Cardiac muscle cell (in vitro differentiated cells and primary cell): ENCODE measurements around the gene TTK. TPM values are rescaled to one million over a fixed set of nuclear protein-coding genes. Genes with fewer than 3 reads are reported as not detected.

Experiments used
- DNase-seq, 2 donors: peaks; one replicate each; pipeline versions ENCODE4 v3.0.0 to v3.0.0-alpha.2; 2010 to 2017; ENCODE audit warnings: low read depth in 1 of 2, low spot score in 1 of 2
- H3K27ac ChIP-seq: fragments of 200-600 bp; sonication (generic); 2 replicates; pipeline ENCODE4 v1.5.1; 2016
- H3K27me3 ChIP-seq: fragments of 200-600 bp; sonication (generic); 2 replicates; pipeline ENCODE4 v1.6.0; 2016; ENCODE audit warnings: control low read depth
- H3K36me3 ChIP-seq: fragments of 200-600 bp; sonication (generic); 2 replicates; pipeline ENCODE4 v1.5.1; 2016; ENCODE audit warnings: control low read depth
- H3K4me1 ChIP-seq: fragments of 200-600 bp; sonication (generic); 2 replicates; pipeline ENCODE4 v1.8.1; 2017; ENCODE audit warnings: low read depth, mild to moderate bottlenecking, mixed run types
- H3K4me3 ChIP-seq: fragments of 200-600 bp; sonication (generic); 2 replicates; pipeline ENCODE4 v1.5.1; 2016; ENCODE audit warnings: mild to moderate bottlenecking
- H3K9me3 ChIP-seq: fragments of 200-600 bp; sonication (generic); 2 replicates; pipeline ENCODE4 v1.5.1; 2017; ENCODE audit warnings: low read depth, mild to moderate bottlenecking, control low read depth
- CTCF ChIP-seq: IDR thresholded peaks from 2 replicates; pipeline ENCODE4 v1.5.1; 2012; ENCODE audit warnings: low read depth, mild to moderate bottlenecking, low read length
- polyA plus RNA-seq: library from polyadenylated mRNA; unstranded; fragments of >200 nt; fragmentation: Nextera tagmentation; extraction: Ambion mirVana; gene quantifications from 2 replicates; pipeline ENCODE4 v1.2.1, GENCODE V29; 2016
- total RNA-seq: library from RNA; depleted of rRNA; stranded (reverse); fragments of >200 nt; gene quantifications from 2 replicates; pipeline ENCODE4 v1.2.3, GENCODE V29; 2016

TTK gene
- total and polyA plus RNA-seq, 2 experiments from 2014 or later, result 3.7 to 45.2 TPM

GRCh38 chr6:80091506-80091905, 87.1 kb downstream of the TTK start:
- DNase-seq, result no peak
- Histone ChIP-seq H3K9me3 (no peaks in the 10 kb centered on the region), H3K4me1 (no peaks in the 10 kb centered on the region), H3K27me3 (no peaks in the 10 kb centered on the region), H3K27ac (no peak overlapping the region), H3K36me3 (no peaks in the 10 kb centered on the region), H3K4me3 (no peak overlapping the region)
- no peak for TF ChIP-seq CTCF

Other genes starting within 250 kb of the TTK start
- 3.9 and 6.9 TPM in 2 replicates for gene ELOVL4, start 57.1 kb upstream of the TTK start, total RNA-seq
- gene ELOVL4, start 57.1 kb upstream of the TTK start, polyA plus RNA-seq, result 12.2 and 12.9 TPM in 2 replicates
- gene BCKDHB, start 102.0 kb downstream of the TTK start, total RNA-seq, result 17.6 and 27.8 TPM in 2 replicates
- gene BCKDHB, start 102.0 kb downstream of the TTK start, polyA plus RNA-seq, result 36.1 and 37.4 TPM in 2 replicates